Measurements from ENCODE around the gene OR5K1.

Gene OR5K1

DNA sequence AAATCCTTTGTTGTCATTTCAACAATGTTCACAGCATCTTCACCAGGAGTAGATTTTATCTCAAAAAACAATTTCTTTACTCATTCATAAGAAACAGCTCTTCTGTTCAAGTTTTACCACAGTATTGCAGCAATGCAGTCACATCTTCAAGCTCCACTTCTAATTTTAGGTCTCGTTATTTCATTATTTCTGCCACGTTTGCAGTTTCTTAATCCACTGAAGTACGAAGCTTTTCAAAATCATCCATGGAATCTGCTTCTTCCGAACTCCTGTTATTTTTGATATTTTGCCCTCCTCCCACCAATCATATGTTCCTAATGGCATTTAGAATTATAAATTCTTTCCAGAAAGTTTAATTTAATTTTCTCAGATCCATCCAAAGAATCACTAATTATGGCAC is 12.6 kb upstream of the OR5K1 start:
- 100% methylated on average over 4 of the region's 4 CpGs for whole genome bisulfite sequencing (ENCODE audit: insufficient coverage)

DNA sequence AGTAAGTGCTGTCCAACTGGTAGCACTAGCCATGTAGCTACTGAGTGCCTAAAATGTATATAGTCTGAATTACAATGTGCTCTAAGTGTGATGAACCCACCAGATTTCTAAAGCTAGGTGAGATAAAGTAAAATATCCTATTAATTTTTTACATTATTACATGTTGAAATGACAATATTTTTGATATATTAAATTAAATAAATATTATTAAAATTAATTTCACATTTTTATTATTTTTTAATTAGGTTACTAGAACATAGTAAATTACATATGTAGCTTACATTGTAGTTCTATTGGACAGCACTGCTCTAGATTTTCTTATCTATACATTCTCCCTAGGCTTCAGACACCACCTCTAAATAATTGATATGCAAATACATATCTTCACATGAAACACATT is 9.2 kb upstream of the OR5K1 start:
- H3K9me3 ChIP-seq (ENCODE audit: control extremely low read depth in 1 of 5, control insufficient read depth in 4 of 5, insufficient read depth in 2 of 5, low read depth in 1 of 5, low read length in 4 of 5): peaks cover 0 to 3% (median 0%) of the 10 kb centered on the region in 5 experiments
- DNase-seq: no peak
- H3K27ac ChIP-seq (ENCODE audit: insufficient read depth in 1 of 2, low read depth in 1 of 2, low read length in 2 of 2, poor library complexity in 1 of 2, severe bottlenecking in 2 of 2): no peak overlapping the region
- H3K4me1 ChIP-seq (ENCODE audit: control extremely low read depth in 1 of 4, control insufficient read depth in 4 of 4, insufficient read depth in 4 of 4, low read length in 3 of 4): no peaks in the 10 kb centered on the region
- H3K27me3 ChIP-seq (replicated peaks in 2 of 5; ENCODE audit: control insufficient read depth in 4 of 5, insufficient read depth in 5 of 5, low read length in 4 of 5): no peaks in the 10 kb centered on the region
- ChIA-PET CTCF (no interaction called here), POLR2A (no interaction called here)
- H3K4me3 ChIP-seq (ENCODE audit: control insufficient read depth in 1 of 7, extremely low read depth in 1 of 7, insufficient read depth in 4 of 7, low read depth in 2 of 7, low read length in 6 of 7): no peak overlapping the region
- H3K36me3 ChIP-seq (ENCODE audit: control insufficient read depth in 4 of 4, insufficient read depth in 4 of 4, low read length in 3 of 4): no peaks in the 10 kb centered on the region

More for the DNA sequence above, 12.6 kb upstream of the OR5K1 start:
- H3K27ac ChIP-seq (ENCODE audit: insufficient read depth in 1 of 2, low read depth in 1 of 2, low read length in 2 of 2, poor library complexity in 1 of 2, severe bottlenecking in 2 of 2): no peak overlapping the region
- H3K36me3 ChIP-seq (ENCODE audit: control insufficient read depth in 4 of 4, insufficient read depth in 4 of 4, low read length in 3 of 4): no peaks in the 10 kb centered on the region
- no peak overlapping the region for H3K4me3 ChIP-seq (ENCODE audit: control insufficient read depth in 1 of 7, extremely low read depth in 1 of 7, insufficient read depth in 4 of 7, low read depth in 2 of 7, low read length in 6 of 7)
- no peaks in the 10 kb centered on the region for H3K4me1 ChIP-seq (ENCODE audit: control extremely low read depth in 1 of 4, control insufficient read depth in 4 of 4, insufficient read depth in 4 of 4, low read length in 3 of 4)
- ChIA-PET CTCF (no interaction called here), POLR2A (no interaction called here)
- peaks cover 0 to 3% (median 0%) of the 10 kb centered on the region in 5 experiments for H3K9me3 ChIP-seq (ENCODE audit: control extremely low read depth in 1 of 5, control insufficient read depth in 4 of 5, insufficient read depth in 2 of 5, low read depth in 1 of 5, low read length in 4 of 5)
- DNase-seq: no peak
- no peaks in the 10 kb centered on the region for H3K27me3 ChIP-seq (replicated peaks in 2 of 5; ENCODE audit: control insufficient read depth in 4 of 5, insufficient read depth in 5 of 5, low read length in 4 of 5)

DNA sequence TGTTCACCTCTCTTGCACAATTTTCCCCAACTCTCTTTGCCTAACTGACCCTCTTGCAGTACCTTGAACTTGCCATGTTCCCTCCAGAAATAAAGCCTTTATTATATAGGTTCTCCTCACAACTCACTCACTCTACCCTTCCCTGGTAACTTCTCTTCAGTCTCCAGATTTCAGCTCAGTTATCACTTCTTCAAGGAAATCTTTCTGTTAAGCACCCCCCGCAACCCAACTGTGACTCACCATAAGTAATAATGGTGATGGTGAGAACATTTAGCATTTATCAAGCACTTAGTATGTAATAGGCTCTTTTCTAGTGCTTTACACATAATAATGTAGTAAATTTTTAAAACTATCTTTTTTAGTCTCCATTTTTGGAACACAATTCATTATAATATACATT is 8.1 kb upstream of the OR5K1 start:
- no peaks in the 10 kb centered on the region for H3K36me3 ChIP-seq (ENCODE audit: control insufficient read depth in 4 of 4, insufficient read depth in 4 of 4, low read length in 3 of 4)
- WGBS (ENCODE audit: insufficient coverage): no CpG with 5 or more reads among the region's 1 CpG
- no peak overlapping the region for H3K27ac ChIP-seq (ENCODE audit: insufficient read depth in 1 of 2, low read depth in 1 of 2, low read length in 2 of 2, poor library complexity in 1 of 2, severe bottlenecking in 2 of 2)
- H3K4me3 ChIP-seq (ENCODE audit: control insufficient read depth in 1 of 7, extremely low read depth in 1 of 7, insufficient read depth in 4 of 7, low read depth in 2 of 7, low read length in 6 of 7): no peak overlapping the region
- H3K4me1 ChIP-seq (ENCODE audit: control extremely low read depth in 1 of 4, control insufficient read depth in 4 of 4, insufficient read depth in 4 of 4, low read length in 3 of 4): no peaks in the 10 kb centered on the region
- ChIA-PET POLR2A (no interaction called here), CTCF (no interaction called here)
- H3K27me3 ChIP-seq (replicated peaks in 2 of 5; ENCODE audit: control insufficient read depth in 4 of 5, insufficient read depth in 5 of 5, low read length in 4 of 5): no peaks in the 10 kb centered on the region
- peaks cover 0 to 3% (median 0%) of the 10 kb centered on the region in 5 experiments for H3K9me3 ChIP-seq (ENCODE audit: control extremely low read depth in 1 of 5, control insufficient read depth in 4 of 5, insufficient read depth in 2 of 5, low read depth in 1 of 5, low read length in 4 of 5)
- DNase-seq: no peak

- Histone ChIP-seq H3K36me3 (ENCODE audit: control insufficient read depth in 4 of 4, insufficient read depth in 4 of 4, low read length in 3 of 4) (no peaks in the 10 kb centered on the region), H3K4me3 (ENCODE audit: control insufficient read depth in 1 of 7, extremely low read depth in 1 of 7, insufficient read depth in 4 of 7, low read depth in 2 of 7, low read length in 6 of 7) (no peak overlapping the region), H3K27me3 (replicated peaks in 2 of 5; ENCODE audit: control insufficient read depth in 4 of 5, insufficient read depth in 5 of 5, low read length in 4 of 5) (no peaks in the 10 kb centered on the region), H3K9me3 (ENCODE audit: control extremely low read depth in 1 of 5, control insufficient read depth in 4 of 5, insufficient read depth in 2 of 5, low read depth in 1 of 5, low read length in 4 of 5) (peaks cover 0 to 2% (median 0%) of the 10 kb centered on the region in 5 experiments), H3K4me1 (ENCODE audit: control extremely low read depth in 1 of 4, control insufficient read depth in 4 of 4, insufficient read depth in 4 of 4, low read length in 3 of 4) (no peaks in the 10 kb centered on the region), H3K27ac (ENCODE audit: insufficient read depth in 1 of 2, low read depth in 1 of 2, low read length in 2 of 2, poor library complexity in 1 of 2, severe bottlenecking in 2 of 2) (no peak overlapping the region)
- no peak for DNase-seq
- POLR2A ChIA-PET: no interaction called here
- CTCF ChIA-PET: no interaction called here
- no CpG with 5 or more reads among the region's 2 CpGs for WGBS (ENCODE audit: insufficient coverage)
Observed at GRCh38 chr3:98457543-98457942, 5.5 kb upstream of the OR5K1 start.

DNA sequence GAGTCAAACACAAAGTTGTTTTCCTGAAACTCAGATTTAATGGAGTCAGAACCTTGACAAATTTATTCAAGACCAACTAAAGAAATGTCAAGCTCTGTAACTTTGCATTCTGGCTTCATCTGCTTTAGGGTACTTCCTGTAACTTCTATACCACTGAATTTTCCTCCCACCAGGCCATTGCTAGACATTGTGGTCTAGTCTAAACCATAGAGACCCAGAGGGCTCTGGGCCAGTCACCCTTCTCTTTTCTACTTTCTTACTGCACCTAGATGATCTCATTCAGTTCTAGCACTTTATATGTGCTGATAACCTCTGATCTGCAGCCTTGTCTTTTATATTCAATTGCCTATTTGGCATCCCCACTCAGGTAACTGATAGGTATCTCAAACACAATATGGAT is 2.8 kb upstream of the OR5K1 start:
- CTCF ChIA-PET: interaction anchor here (1.0 kb wide), 1 partner anchor 10 kb away, joined by 4 read pairs; no protein-coding TSS in a partner anchor
- POLR2A ChIA-PET: no interaction called here

DNA sequence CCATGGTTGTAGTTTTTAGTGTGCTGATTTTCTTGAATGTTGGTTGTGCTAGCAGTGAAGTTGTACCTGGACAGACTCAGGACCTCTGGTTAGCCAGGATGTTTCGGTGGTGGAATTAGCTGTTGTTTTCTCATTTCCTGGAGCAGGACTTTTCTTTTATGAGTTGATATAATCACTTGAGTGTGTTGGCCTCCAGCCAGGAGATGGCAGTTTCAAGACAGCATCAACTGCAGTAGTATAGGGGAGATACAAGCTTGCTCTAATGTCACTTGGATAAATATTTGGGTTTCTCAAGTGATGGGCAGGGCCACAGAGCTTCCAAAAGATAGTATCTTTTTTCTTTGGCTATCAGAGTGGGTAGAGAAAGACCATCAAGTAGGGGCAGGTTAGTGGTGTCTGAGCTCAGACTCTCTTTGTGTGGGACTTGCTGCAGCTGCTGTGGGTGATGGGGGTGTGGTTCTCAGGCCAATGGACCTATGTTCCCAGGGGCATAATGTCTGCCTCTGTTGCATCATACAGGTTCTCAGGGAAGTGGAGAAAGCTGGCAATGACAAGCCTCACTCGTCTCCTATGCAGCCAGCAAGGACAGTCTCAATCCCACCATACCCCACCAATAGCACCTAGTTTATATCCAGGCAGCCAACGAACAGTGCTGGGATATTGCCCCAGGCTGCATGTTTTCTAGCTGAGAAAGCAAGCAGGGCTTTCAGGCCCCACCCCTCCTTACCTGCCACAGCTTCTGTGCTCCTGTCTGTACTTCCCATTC is 19.9 kb downstream of the OR5K1 start:
- peaks cover 0 to 13% (median 5%) of the 10 kb centered on the region in 5 experiments for H3K9me3 ChIP-seq (ENCODE audit: control extremely low read depth in 1 of 5, control insufficient read depth in 4 of 5, insufficient read depth in 2 of 5, low read depth in 1 of 5, low read length in 4 of 5)
- DNase-seq: no peak
- H3K4me3 ChIP-seq (ENCODE audit: control insufficient read depth in 1 of 7, extremely low read depth in 1 of 7, insufficient read depth in 4 of 7, low read depth in 2 of 7, low read length in 6 of 7): no peak overlapping the region
- 79% methylated on average over 2 of the region's 3 CpGs for WGBS (ENCODE audit: insufficient coverage)
- CTCF ChIA-PET: no interaction called here
- POLR2A ChIA-PET: no interaction called here
- no peaks in the 10 kb centered on the region for H3K36me3 ChIP-seq (ENCODE audit: control insufficient read depth in 4 of 4, insufficient read depth in 4 of 4, low read length in 3 of 4)
- H3K27ac ChIP-seq (ENCODE audit: insufficient read depth in 1 of 2, low read depth in 1 of 2, low read length in 2 of 2, poor library complexity in 1 of 2, severe bottlenecking in 2 of 2): no peak overlapping the region
- no peaks in the 10 kb centered on the region for H3K27me3 ChIP-seq (replicated peaks in 2 of 5; ENCODE audit: control insufficient read depth in 4 of 5, insufficient read depth in 5 of 5, low read length in 4 of 5)
- H3K4me1 ChIP-seq (ENCODE audit: control extremely low read depth in 1 of 4, control insufficient read depth in 4 of 4, insufficient read depth in 4 of 4, low read length in 3 of 4): no peaks in the 10 kb centered on the region

More for the DNA sequence above, 2.8 kb upstream of the OR5K1 start:
- Histone ChIP-seq H3K27ac (ENCODE audit: insufficient read depth in 1 of 2, low read depth in 1 of 2, low read length in 2 of 2, poor library complexity in 1 of 2, severe bottlenecking in 2 of 2) (no peak overlapping the region), H3K36me3 (ENCODE audit: control insufficient read depth in 4 of 4, insufficient read depth in 4 of 4, low read length in 3 of 4) (no peaks in the 10 kb centered on the region), H3K9me3 (ENCODE audit: control extremely low read depth in 1 of 5, control insufficient read depth in 4 of 5, insufficient read depth in 2 of 5, low read depth in 1 of 5, low read length in 4 of 5) (no peaks in the 10 kb centered on the region), H3K4me3 (ENCODE audit: control insufficient read depth in 1 of 7, extremely low read depth in 1 of 7, insufficient read depth in 4 of 7, low read depth in 2 of 7, low read length in 6 of 7) (no peak overlapping the region), H3K27me3 (replicated peaks in 2 of 5; ENCODE audit: control insufficient read depth in 4 of 5, insufficient read depth in 5 of 5, low read length in 4 of 5) (no peaks in the 10 kb centered on the region), H3K4me1 (ENCODE audit: control extremely low read depth in 1 of 4, control insufficient read depth in 4 of 4, insufficient read depth in 4 of 4, low read length in 3 of 4) (no peaks in the 10 kb centered on the region)
- no peak for DNase-seq

GRCh38 chr3:98483626-98484025 is 20.6 kb downstream of the OR5K1 start:
- POLR2A ChIA-PET: no interaction called here
- no peak overlapping the region for H3K27ac ChIP-seq (ENCODE audit: insufficient read depth in 1 of 2, low read depth in 1 of 2, low read length in 2 of 2, poor library complexity in 1 of 2, severe bottlenecking in 2 of 2)
- H3K4me1 ChIP-seq (ENCODE audit: control extremely low read depth in 1 of 4, control insufficient read depth in 4 of 4, insufficient read depth in 4 of 4, low read length in 3 of 4): no peaks in the 10 kb centered on the region
- DNase-seq: no peak
- CTCF ChIA-PET: no interaction called here
- peaks cover 0 to 13% (median 3%) of the 10 kb centered on the region in 5 experiments for H3K9me3 ChIP-seq (ENCODE audit: control extremely low read depth in 1 of 5, control insufficient read depth in 4 of 5, insufficient read depth in 2 of 5, low read depth in 1 of 5, low read length in 4 of 5)
- no peak overlapping the region for H3K4me3 ChIP-seq (ENCODE audit: control insufficient read depth in 1 of 7, extremely low read depth in 1 of 7, insufficient read depth in 4 of 7, low read depth in 2 of 7, low read length in 6 of 7)
- 100% methylated on average over 1 of the region's 3 CpGs for WGBS (ENCODE audit: insufficient coverage)
- no peaks in the 10 kb centered on the region for H3K27me3 ChIP-seq (replicated peaks in 2 of 5; ENCODE audit: control insufficient read depth in 4 of 5, insufficient read depth in 5 of 5, low read length in 4 of 5)
- H3K36me3 ChIP-seq (ENCODE audit: control insufficient read depth in 4 of 4, insufficient read depth in 4 of 4, low read length in 3 of 4): no peaks in the 10 kb centered on the region
